BJ (cell line): Measurements from ENCODE around the gene FIZ1. TPM values are rescaled to one million over a fixed set of nuclear protein-coding genes. Genes with fewer than 3 reads are reported as not detected.

Experiments used
- CTCF ChIA-PET: fragments of 350-600 bp; formaldehyde crosslinking; extraction: SDS; loops from one replicate; lab custom pipeline; 2021; ENCODE audit warnings: antibody characterized with exemption, inconsistent platforms; lab: Yijun Ruan, JAX
- POLR2A ChIA-PET: fragments of 300-600 bp; sonication (Branson Sonifier 250); formaldehyde crosslinking; extraction: SDS; loops from one replicate; lab custom pipeline; 2021; ENCODE audit warnings: antibody characterized with exemption; lab: Charles Lee
- DNase-seq: peaks from one replicate; pipeline ENCODE4 v3.0.0-alpha.2; 2011; ENCODE audit warnings: low read depth
- H3K27me3 ChIP-seq: 2 replicates; pipeline ENCODE4 v1.6.0; 2011; ENCODE audit warnings: low read length; ENCODE audit not compliant: control insufficient read depth, insufficient read depth
- H3K36me3 ChIP-seq: 2 replicates; pipeline ENCODE4 v1.5.1; 2011; ENCODE audit warnings: low read length; ENCODE audit not compliant: control insufficient read depth, insufficient read depth
- H3K4me3 ChIP-seq: 2 replicates; pipeline ENCODE4 v1.5.1; 2011; ENCODE audit warnings: low read depth, mild to moderate bottlenecking, control low read depth, low read length
- polyA plus RNA-seq: library from polyadenylated mRNA; depleted of rRNA; stranded (reverse); fragments of >200 nt; gene quantifications from 2 replicates; pipeline ENCODE4 v1.2.3, GENCODE V29; 2011
- TF ChIP-seq, protein P1 (sequence below): IDR thresholded peaks from 2 replicates; pipeline ENCODE4 v1.5.1; 2011; ENCODE audit warnings: low read depth, mild to moderate bottlenecking, control low read depth, inconsistent platforms, low read length, moderate library complexity; ENCODE audit not compliant: insufficient read depth

The FIZ1 gene
- polyA plus RNA-seq, 1 experiment: 4.0 TPM

DNA sequence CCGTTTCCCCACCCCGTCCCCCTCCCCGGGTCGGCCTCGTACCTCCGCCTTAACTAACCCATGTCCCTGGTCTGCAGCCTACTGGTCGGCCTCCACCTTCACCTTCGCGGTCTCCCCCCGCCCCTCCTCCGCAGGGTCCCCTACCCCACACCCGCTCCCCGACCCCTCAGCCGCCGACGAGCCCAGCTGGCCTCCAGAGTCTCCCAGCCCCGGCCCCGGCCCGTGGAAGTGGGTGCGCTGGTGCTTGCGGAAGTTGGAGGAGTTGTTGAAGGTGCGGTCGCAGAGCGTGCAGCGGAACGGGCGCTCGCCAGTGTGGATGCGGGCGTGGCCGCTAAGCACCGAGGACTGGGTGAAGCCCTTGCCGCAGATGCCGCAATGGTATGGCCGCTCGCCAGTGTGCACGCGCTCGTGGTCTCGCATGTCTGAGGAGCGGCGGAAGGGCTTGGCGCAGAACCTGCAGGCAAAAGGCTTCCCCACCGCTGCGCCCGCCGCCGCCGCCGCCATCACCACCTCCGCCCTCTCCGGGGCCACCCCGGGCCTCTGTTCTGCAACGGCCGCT lies 22.4 kb upstream of the FIZ1 start:
- ChIA-PET CTCF (interaction anchor here (1.9 kb wide), 1 partner anchor 10 kb away, joined by 7 read pairs; no protein-coding TSS in a partner anchor), POLR2A (no interaction called here)
- TF ChIP-seq, protein P1, sequence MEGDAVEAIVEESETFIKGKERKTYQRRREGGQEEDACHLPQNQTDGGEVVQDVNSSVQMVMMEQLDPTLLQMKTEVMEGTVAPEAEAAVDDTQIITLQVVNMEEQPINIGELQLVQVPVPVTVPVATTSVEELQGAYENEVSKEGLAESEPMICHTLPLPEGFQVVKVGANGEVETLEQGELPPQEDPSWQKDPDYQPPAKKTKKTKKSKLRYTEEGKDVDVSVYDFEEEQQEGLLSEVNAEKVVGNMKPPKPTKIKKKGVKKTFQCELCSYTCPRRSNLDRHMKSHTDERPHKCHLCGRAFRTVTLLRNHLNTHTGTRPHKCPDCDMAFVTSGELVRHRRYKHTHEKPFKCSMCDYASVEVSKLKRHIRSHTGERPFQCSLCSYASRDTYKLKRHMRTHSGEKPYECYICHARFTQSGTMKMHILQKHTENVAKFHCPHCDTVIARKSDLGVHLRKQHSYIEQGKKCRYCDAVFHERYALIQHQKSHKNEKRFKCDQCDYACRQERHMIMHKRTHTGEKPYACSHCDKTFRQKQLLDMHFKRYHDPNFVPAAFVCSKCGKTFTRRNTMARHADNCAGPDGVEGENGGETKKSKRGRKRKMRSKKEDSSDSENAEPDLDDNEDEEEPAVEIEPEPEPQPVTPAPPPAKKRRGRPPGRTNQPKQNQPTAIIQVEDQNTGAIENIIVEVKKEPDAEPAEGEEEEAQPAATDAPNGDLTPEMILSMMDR: no peak
- DNase-seq: no peak
- Histone ChIP-seq H3K4me3 (no peak overlapping the region), H3K36me3 (peaks cover 14% of the 10 kb centered on the region), H3K27me3 (no peaks in the 10 kb centered on the region)

DNA sequence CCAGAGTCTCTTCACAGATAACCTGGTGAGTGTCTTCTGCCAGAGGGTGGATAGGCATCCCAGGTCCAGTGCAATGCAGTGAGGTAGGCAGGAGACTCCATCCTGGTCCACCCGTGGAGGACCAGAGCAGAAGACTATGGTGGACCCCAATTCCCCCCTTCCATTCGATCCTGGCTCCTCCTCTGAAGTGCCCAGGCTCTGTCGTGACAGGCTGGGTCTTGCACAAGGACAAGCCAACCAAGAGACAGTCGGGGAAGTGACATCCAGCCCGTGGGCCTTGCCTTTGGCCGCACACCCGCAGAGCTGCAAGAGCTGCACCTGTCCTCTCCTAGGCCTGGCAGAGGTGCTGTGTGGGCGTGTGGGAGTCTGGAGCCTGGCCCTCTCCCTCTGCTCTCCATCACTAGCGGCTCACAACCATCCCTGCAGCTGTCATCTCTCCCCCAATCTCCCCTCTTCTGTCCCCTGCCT lies 21.9 kb upstream of the FIZ1 start:
- no peak for DNase-seq
- Histone ChIP-seq H3K4me3 (no peak overlapping the region), H3K27me3 (no peaks in the 10 kb centered on the region), H3K36me3 (peaks cover 19% of the 10 kb centered on the region)
- ChIA-PET CTCF (interaction anchor here (1.9 to 5.0 kb wide), 2 partner anchors 11 to 15 kb away, joined by 7 to 40 read pairs; partner anchors contain the start of gene ZNF865), POLR2A (no interaction called here)
- TF ChIP-seq, protein P1: no peak

DNA sequence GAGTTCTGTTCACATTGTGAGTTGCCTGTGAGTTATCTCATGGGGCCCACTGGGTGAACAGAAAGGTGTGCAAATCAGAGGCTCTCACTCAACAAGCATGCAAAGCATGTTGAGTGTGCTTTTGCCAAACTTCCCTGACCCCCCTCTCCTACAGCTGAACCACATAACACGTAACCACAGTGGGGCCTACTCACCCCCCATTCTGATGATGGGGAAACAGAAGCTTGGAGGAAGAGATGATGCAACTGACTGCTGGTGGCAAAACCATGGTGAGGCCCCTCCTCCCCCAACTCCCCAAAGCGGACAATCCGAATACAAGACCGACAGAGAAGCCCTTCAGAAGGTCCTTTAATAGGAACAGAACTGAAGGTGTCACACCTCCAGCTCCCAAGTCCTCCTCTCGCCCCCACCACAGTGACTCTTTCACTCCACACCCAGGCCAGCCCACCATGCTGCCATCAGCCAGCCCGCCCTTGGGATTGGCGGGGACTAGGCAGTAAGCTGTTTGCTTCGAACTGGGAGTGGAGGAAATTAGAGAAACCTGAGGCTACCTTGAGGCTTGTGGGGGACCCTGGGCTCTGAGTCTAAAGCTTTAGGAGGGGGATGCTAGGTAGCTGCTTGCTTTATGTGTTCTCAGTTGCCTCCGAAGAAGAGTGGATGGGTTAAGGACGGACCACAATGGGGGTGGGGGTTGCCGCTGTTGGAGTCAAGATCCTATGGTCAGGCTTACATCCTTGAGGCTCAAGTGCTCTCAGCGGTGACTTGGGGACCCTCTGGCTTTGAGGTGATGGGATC lies 21.3 kb upstream of the FIZ1 start:
- Histone ChIP-seq H3K4me3 (no peak overlapping the region), H3K36me3 (peaks cover 21% of the 10 kb centered on the region), H3K27me3 (no peaks in the 10 kb centered on the region)
- CTCF ChIA-PET: interaction anchor here (1.2 to 5.0 kb wide), 5 partner anchors 11 to 153 kb away, joined by 3 to 40 read pairs (median 5); partner anchors contain the start of gene ZNF865
- TF ChIP-seq, protein P1: no peak
- no peak for DNase-seq
- POLR2A ChIA-PET: no interaction called here

DNA sequence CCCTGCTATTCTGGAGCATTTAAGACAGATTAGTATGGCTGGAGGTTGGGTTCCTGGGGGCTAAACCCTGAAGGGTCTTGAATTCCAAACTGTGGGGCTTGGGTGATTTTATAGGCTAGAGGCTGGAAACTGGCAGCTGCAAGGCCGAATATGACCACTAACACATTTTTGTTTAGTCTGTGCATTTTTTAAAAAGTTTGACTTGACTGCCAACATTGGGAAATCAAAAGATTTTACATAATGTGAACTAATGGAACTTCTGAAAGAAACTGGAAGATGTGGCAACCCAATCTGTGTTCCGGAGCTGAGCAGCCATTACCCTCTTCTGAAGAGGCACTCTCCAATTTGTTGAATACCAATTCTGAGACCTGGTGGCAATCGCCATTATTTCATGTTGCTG lies 20.0 kb upstream of the FIZ1 start:
- ChIA-PET CTCF (interaction anchor here (0.5 to 5.0 kb wide), 9 partner anchors 8 to 193 kb away, joined by 3 to 40 read pairs (median 4); partner anchors contain the start of gene ZNF865), POLR2A (no interaction called here)

More for the DNA sequence above, 20.0 kb upstream of the FIZ1 start:
- no peak for DNase-seq
- no peaks in the 10 kb centered on the region for H3K27me3 ChIP-seq
- peaks cover 23% of the 10 kb centered on the region for H3K36me3 ChIP-seq
- TF ChIP-seq, protein P1: no peak
- H3K4me3 ChIP-seq: no peak overlapping the region
